SK-N-SH treated with all-trans-retinoic acid at 6 μM for 48 hours (cell line): Measurements from ENCODE around the gene FAM222B.

Experiments used
- ATAC-seq: fragments of 200-7000 bp; cut with Tn5 transposase; 3 replicates; pipeline ENCODE4 v1.9.1; 2020; ENCODE audit warnings: mild to moderate bottlenecking, moderate library complexity
- BACH2 ChIP-seq: fragments of 250-450 bp; sonication (Bioruptor Pico); IDR thresholded peaks from 2 replicates; pipeline ENCODE4 v1.9.0; 2021; ENCODE audit warnings: mild to moderate bottlenecking, borderline replicate concordance
- CREB5 ChIP-seq: fragments of 250-450 bp; sonication (Bioruptor Pico); IDR thresholded peaks from 2 replicates; pipeline ENCODE4 v1.5.1; 2020; ENCODE audit warnings: low read depth, mild to moderate bottlenecking, moderate library complexity
- CSDC2 ChIP-seq: fragments of 250-450 bp; sonication (Bioruptor Pico); IDR thresholded peaks from 2 replicates; pipeline ENCODE4 v1.5.0; 2020; ENCODE audit warnings: mild to moderate bottlenecking, moderate library complexity
- ESRRG ChIP-seq: fragments of 250-450 bp; sonication (Bioruptor Pico); IDR thresholded peaks from 2 replicates; pipeline ENCODE4 v1.6.1; 2021; ENCODE audit warnings: mild to moderate bottlenecking
- GLIS3 ChIP-seq: fragments of 250-450 bp; sonication (Bioruptor Pico); IDR thresholded peaks from 2 replicates; pipeline ENCODE4 v1.5.0; 2020; ENCODE audit warnings: mild to moderate bottlenecking, moderate library complexity
- ISL1 ChIP-seq: fragments of 250-450 bp; sonication (Bioruptor Pico); IDR thresholded peaks from 2 replicates; pipeline ENCODE4 v2.1.2; 2022; ENCODE audit warnings: mild to moderate bottlenecking, moderate library complexity
- OSR1 ChIP-seq: fragments of 250-450 bp; sonication (Bioruptor Pico); IDR thresholded peaks from 2 replicates; pipeline ENCODE4 v1.8.0; 2022; ENCODE audit warnings: moderate library complexity, mild to moderate bottlenecking, inconsistent platforms
- PPARA ChIP-seq: fragments of 250-450 bp; sonication (Bioruptor Pico); IDR thresholded peaks from 2 replicates; pipeline ENCODE4 v1.5.0; 2020; ENCODE audit warnings: mild to moderate bottlenecking, borderline replicate concordance
- RARB ChIP-seq: fragments of 250-450 bp; sonication (Bioruptor Pico); IDR thresholded peaks from 2 replicates; pipeline ENCODE4 v1.8.0; 2021; ENCODE audit warnings: mild to moderate bottlenecking, moderate library complexity
- SNAI2 ChIP-seq: fragments of 250-450 bp; sonication (Bioruptor Pico); IDR thresholded peaks from 2 replicates; pipeline ENCODE4 v1.5.0; 2020; ENCODE audit warnings: mild to moderate bottlenecking, moderate library complexity
- TOX ChIP-seq: fragments of 250-450 bp; sonication (Bioruptor Pico); IDR thresholded peaks from 2 replicates; pipeline ENCODE4 v1.8.0; 2021; ENCODE audit warnings: mild to moderate bottlenecking, moderate library complexity, borderline replicate concordance
- TSHZ2 ChIP-seq: fragments of 250-450 bp; sonication (Bioruptor Pico); IDR thresholded peaks from 2 replicates; pipeline ENCODE4 v1.5.0; 2020; ENCODE audit warnings: mild to moderate bottlenecking, moderate library complexity
- ZFP3 ChIP-seq: fragments of 250-450 bp; sonication (Bioruptor Pico); IDR thresholded peaks from 2 replicates; pipeline ENCODE4 v1.5.0; 2020; ENCODE audit warnings: mild to moderate bottlenecking, moderate library complexity
- ZNF565 ChIP-seq: fragments of 450-650 bp; formaldehyde crosslinking; conservative IDR thresholded peaks from 2 replicates; pipeline ENCODE4 v1.5.0; 2020; ENCODE audit warnings: low read depth, mild to moderate bottlenecking, moderate library complexity
- ZNF70 ChIP-seq: fragments of 450-650 bp; formaldehyde crosslinking; IDR thresholded peaks from 2 replicates; pipeline ENCODE4 v1.5.0; 2020; ENCODE audit warnings: mild to moderate bottlenecking, moderate library complexity
- ZNF8 ChIP-seq: fragments of 450-650 bp; formaldehyde crosslinking; IDR thresholded peaks from 2 replicates; pipeline ENCODE4 v1.5.0; 2020; ENCODE audit warnings: mild to moderate bottlenecking, moderate library complexity
- TF ChIP-seq, protein P1 (sequence below): fragments of 250-450 bp; sonication (Bioruptor Pico); IDR thresholded peaks from 2 replicates; pipeline ENCODE4 v1.8.0; 2021; ENCODE audit warnings: low read depth, mild to moderate bottlenecking, moderate library complexity, borderline replicate concordance
- TF ChIP-seq, protein P2 (sequence below): fragments of 250-450 bp; sonication (Bioruptor Pico); IDR thresholded peaks from 2 replicates; pipeline ENCODE4 v1.5.1; 2021; ENCODE audit warnings: mild to moderate bottlenecking, moderate library complexity

FAM222B gene

GRCh38 chr17:28763137-28763799, 79.3 kb downstream of the FAM222B start:
- peak; percentile 15; the same call in 2 of the 3 replicates for ATAC-seq
- TF ChIP-seq ZNF70 = no peak
- TF ChIP-seq TSHZ2 (CRISPR knock-in tag) = no peak
- TF ChIP-seq PPARA = no peak
- TF ChIP-seq ZFP3 = no peak
- no peak for TF ChIP-seq SNAI2 (CRISPR knock-in tag)
- no peak for TF ChIP-seq RARB (CRISPR knock-in tag)
- TF ChIP-seq BACH2 (CRISPR knock-in tag) = no peak
- no peak for TF ChIP-seq ZNF565

- TF ChIP-seq, protein P1, sequence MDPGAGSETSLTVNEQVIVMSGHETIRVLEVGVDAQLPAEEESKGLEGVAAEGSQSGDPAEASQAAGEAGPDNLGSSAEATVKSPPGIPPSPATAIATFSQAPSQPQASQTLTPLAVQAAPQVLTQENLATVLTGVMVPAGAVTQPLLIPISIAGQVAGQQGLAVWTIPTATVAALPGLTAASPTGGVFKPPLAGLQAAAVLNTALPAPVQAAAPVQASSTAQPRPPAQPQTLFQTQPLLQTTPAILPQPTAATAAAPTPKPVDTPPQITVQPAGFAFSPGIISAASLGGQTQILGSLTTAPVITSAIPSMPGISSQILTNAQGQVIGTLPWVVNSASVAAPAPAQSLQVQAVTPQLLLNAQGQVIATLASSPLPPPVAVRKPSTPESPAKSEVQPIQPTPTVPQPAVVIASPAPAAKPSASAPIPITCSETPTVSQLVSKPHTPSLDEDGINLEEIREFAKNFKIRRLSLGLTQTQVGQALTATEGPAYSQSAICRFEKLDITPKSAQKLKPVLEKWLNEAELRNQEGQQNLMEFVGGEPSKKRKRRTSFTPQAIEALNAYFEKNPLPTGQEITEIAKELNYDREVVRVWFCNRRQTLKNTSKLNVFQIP (CRISPR knock-in tag) = no peak
- no peak for TF ChIP-seq TOX (CRISPR knock-in tag)
- TF ChIP-seq OSR1 = no peak
- no peak for TF ChIP-seq ESRRG (CRISPR knock-in tag)
- no peak for TF ChIP-seq GLIS3 (CRISPR knock-in tag)
- TF ChIP-seq CSDC2 (CRISPR knock-in tag) = no peak
- TF ChIP-seq ZNF8 (CRISPR knock-in tag) = no peak
- no peak for TF ChIP-seq ZNF70
- TF ChIP-seq BACH2 (CRISPR knock-in tag) = no peak
- TF ChIP-seq, protein P2, sequence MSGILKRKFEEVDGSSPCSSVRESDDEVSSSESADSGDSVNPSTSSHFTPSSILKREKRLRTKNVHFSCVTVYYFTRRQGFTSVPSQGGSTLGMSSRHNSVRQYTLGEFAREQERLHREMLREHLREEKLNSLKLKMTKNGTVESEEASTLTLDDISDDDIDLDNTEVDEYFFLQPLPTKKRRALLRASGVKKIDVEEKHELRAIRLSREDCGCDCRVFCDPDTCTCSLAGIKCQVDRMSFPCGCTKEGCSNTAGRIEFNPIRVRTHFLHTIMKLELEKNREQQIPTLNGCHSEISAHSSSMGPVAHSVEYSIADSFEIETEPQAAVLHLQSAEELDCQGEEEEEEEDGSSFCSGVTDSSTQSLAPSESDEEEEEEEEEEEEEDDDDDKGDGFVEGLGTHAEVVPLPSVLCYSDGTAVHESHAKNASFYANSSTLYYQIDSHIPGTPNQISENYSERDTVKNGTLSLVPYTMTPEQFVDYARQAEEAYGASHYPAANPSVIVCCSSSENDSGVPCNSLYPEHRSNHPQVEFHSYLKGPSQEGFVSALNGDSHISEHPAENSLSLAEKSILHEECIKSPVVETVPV (CRISPR knock-in tag) = no peak
- TF ChIP-seq CREB5 = no peak
- no peak for TF ChIP-seq ZFP3
- no peak for ATAC-seq
Observed at GRCh38 chr17:28760601-28761562, 81.7 kb downstream of the FAM222B start.

DNA sequence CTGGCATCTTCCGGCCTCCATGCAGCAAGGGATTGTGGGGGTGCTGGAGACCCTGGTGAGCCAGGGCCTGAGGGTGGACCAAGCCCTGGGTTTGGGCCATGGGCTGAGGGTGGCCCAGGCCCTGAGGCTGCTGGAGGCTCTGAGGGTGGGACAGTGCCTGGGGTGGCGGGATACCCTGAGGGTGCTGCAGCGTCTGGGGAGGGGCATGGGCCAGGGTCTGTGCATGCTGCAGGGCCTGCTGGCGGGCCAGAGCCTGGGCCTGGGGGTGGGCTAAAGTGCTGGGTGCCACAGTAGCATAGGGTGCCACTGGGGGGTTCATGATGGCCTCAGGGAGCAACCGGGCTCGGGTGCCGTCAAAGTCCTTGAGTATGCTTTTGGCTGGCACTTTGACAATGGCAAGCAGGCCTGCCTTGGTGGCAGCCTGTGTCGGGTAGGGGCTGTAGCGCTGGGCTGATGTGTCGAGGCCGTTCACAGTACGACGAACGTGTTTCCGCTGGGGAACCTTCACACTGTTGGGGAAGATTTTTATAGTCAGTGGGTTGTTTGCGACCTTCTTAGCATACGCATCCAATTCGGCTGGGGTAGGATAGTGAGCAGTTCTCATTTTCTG, 83.2 kb downstream of the FAM222B start:
- TF ChIP-seq ISL1 (CRISPR knock-in tag) = no peak
- TF ChIP-seq, protein P2 (CRISPR knock-in tag) = no peak
- TF ChIP-seq, protein P1 (CRISPR knock-in tag) = no peak
- TF ChIP-seq ZNF70 = no peak
- no peak for ATAC-seq
